MM.1S (cell line): ENCODE measurements around the gene ALPI.

ENCODE experiments used
- CTCF ChIP-seq: fragments of 300-600 bp; sonication (generic); IDR thresholded peaks from 2 replicates; pipeline ENCODE4 v1.5.1; 2016; ENCODE audit warnings: antibody characterized with exemption, low read length, mixed read lengths
- EZH2phosphoT487 ChIP-seq: fragments of 300-600 bp; sonication (generic); IDR thresholded peaks from 2 replicates; pipeline ENCODE4 v1.6.1; 2018; ENCODE audit warnings: antibody characterized with exemption, low read length

GRCh38 chr2:232492236-232492848 lies 36.4 kb downstream of the ALPI start:
- TF ChIP-seq CTCF (no peak), EZH2phosphoT487 (no peak)
